HG02884 (cell line): ENCODE measurements around the gene MPPED2.
A peak's percentile ranks its signal among the peaks of the same experiment; 100 is the strongest.

Experiments
- ATAC-seq: cut with Tn5 transposase; IDR thresholded peaks from one replicate; pipeline ENCODE4 v1.9.1; 2021; ENCODE audit warnings: mild to moderate bottlenecking, moderate library complexity; ENCODE audit not compliant: unreplicated experiment

Gene MPPED2

GRCh38 chr11:30455025-30455424 lies 131.1 kb downstream of the MPPED2 start:
- ATAC-seq = no peak

DNA sequence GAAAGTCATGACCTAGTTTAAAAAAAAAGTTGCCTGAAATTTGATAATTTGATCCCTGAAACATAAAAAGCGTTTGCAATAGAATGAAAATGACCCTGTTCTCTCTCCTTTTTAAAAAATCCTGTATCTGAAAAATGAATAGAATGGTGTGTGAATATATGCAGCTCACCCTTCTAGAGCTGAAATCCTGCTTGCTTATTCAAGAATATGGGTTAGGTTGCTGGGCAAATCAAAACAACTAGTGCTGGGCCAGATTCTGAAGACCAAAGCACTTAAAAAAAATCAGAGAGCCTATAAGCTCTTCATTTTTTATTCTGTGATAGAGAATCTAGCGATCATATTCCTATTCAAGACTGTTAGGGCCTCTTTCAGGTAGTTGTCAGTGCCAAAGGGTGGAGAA lies 131.6 kb downstream of the MPPED2 start:
- ATAC-seq = no peak

- no peak for ATAC-seq
These were observed 132.0 kb downstream of the MPPED2 start for GRCh38 chr11:30454111-30454510.

- ATAC-seq = no peak
These were observed 132.4 kb downstream of the MPPED2 start for GRCh38 chr11:30453705-30454104.

DNA sequence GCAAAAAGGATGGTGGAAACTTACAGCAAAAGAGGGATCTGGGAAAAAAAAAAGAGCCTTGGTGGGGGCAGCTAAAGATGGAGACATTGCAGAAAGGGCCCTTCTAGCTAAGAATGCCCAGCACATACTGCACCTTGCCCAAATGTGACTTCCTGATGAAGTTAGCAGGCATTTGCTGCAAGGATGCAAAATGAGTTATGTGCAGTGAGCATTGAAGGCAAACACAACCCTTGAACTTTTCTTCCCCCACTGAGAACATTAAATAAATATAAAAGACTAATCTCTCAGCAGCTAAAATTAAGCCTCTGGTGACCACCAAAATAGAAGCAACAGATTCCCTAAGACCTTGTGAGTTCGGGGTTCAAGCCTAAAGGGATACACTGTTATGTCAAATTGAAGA lies 133.3 kb downstream of the MPPED2 start:
- no peak for ATAC-seq

DNA sequence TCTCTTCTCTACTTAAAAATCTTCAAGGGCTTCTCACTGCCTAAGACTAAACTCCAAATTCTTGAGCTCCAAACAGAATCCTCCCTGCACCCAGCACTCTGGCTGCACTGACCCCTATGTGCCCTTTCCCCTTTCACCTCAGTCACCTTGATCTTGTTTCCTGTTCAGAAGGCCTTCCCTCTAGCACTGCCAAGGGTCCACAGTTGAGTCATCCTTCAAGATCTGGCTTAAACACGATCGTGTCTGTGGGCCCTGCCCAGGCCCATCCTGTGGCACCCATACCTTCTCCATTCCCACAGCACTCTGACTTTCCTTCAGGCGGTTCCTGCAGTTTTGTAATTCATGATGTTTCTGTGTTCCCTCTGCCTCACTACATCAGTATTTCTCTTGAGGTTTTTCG lies 134.0 kb downstream of the MPPED2 start:
- ATAC-seq = no peak

DNA sequence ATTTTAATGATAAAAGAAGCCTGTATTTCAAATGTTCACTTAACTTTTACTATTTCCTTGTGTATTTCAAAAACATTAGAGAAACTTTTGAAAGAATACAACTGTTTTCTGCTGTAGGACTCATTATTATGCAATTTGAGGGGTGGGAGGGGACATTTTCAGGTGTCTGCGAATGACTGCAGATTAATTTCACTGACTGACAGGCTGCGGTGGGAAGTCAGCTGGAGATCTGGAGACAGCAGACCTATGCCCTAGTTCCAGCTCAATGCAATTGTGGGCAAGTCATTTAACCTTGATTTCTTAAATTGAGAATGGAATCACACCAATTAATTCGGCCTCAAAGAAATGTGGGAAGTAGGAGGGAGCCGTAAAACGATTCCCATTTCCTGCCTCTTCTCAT lies 134.5 kb downstream of the MPPED2 start:
- no peak for ATAC-seq

GRCh38 chr11:30451167-30451566 lies 135.0 kb downstream of the MPPED2 start:
- no peak for ATAC-seq

DNA sequence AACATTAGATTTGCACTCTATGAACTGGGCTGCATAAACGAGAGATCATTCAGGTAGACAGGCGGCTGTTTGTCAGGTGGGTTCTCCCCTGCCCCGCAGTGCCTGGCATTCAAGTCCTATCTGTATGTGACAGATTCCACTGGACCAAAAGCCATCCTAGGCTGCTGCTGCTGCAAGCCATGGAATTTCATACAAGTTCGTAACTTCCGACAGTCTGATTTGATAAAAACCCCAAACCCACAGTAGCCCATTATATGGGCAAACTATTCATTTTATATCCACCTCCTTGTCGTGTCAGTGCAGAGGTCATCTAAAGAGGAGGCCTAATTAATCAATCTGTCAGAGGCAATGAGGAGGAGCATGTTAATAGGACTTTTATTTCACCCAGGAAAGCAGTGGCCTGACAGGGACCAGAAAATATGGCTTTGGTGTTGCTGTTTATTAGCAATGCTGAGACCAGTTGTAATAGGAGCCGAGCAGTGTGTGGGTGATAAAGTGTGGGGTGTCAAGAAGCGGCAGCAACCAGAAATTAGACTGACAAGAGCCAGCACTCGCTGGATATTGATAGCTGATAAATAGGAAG lies 139.0 kb downstream of the MPPED2 start:
- ATAC-seq = no peak

- no peak for ATAC-seq
These were observed 139.6 kb downstream of the MPPED2 start for GRCh38 chr11:30446520-30446919.

- ATAC-seq = no peak
These were observed 141.1 kb downstream of the MPPED2 start for GRCh38 chr11:30445056-30445455.

DNA sequence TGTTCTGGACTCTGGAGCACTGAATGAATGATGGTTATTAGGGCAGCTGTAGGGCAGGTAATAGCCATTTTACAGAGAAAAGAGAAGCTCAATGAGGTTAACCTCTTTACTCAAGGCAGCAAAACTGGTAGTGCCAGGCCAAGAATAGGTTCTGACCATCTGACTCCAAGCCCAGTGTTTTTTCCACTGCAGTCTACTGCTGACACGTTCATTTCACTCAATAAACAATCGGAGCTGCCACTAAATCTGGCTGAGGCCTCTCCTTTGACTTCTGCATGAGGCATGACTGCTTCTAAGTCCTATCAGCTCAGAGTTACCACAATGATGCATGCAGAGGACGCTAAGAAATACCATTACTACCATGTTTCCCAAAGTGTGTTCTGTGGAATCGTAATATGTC lies 145.6 kb downstream of the MPPED2 start:
- no peak for ATAC-seq

DNA sequence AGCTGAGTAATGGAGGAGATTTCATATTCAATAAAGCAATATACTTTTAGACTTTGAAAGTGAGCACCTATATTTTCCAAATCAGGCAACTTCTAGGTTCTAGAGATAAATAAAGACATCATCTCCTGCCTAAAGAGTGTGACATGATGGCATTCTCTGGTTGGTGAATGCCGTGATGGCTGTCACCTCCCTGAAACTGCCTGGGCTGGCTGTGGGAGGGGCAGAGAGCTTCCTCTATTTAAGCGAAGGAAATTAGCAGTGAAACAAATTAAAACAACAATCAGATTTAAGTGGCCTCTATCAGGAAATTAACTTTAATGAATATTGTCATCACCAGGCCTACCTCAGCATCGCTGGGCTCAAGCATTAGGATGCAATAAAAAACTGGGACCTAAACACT lies 149.4 kb downstream of the MPPED2 start:
- no peak for ATAC-seq

DNA sequence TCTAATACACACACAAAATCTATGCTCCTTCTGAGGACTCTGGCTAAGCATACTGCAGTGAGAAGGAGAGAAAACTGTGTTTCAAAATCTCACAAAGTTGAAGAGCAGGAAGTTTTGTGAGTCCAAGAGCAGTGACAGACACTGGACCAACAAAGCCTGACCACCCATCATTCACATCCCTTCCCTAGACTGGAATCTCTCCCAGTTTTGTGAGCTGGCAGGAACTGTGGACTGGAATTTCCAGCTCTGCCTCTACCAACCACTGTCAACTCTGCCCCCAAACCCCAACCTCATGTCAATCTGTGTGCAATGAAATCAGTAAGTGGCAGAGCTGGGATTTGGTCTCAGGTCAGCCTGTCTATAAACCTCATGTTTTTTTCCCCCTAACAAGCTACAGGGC lies 150.7 kb downstream of the MPPED2 start:
- ATAC-seq = no peak

- ATAC-seq = no peak
These were observed 151.3 kb downstream of the MPPED2 start for GRCh38 chr11:30434901-30435300.

- ATAC-seq = no peak
These were observed 152.3 kb downstream of the MPPED2 start for GRCh38 chr11:30433831-30434230.

DNA sequence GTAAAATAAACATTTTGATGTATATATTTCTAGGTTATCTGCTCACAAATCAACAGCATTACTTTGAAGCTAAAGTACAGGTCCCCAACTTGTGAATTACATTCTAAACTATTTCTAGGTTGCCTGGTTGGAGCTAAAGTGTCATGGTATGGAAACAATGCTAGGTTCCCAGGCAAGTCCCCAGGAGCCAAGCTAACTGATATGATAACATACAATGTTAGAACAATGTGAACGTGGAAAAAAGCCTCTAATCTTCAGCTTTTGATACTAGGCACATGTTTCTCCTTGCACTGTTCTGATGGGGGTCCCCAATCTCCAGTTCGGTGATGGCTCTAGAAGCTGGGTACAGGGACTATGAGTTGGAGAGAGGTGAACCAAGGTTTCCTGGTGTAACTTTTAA lies 153.4 kb downstream of the MPPED2 start:
- ATAC-seq = no peak

- ATAC-seq = no peak
These were observed 154.0 kb downstream of the MPPED2 start for GRCh38 chr11:30432178-30432577.

- ATAC-seq = peak; percentile 40
These were observed 154.9 kb downstream of the MPPED2 start for GRCh38 chr11:30431127-30431814.

- ATAC-seq = no peak
These were observed 156.6 kb downstream of the MPPED2 start for GRCh38 chr11:30429550-30429949.

GRCh38 chr11:30426781-30427180 lies 159.4 kb downstream of the MPPED2 start:
- no peak for ATAC-seq

DNA sequence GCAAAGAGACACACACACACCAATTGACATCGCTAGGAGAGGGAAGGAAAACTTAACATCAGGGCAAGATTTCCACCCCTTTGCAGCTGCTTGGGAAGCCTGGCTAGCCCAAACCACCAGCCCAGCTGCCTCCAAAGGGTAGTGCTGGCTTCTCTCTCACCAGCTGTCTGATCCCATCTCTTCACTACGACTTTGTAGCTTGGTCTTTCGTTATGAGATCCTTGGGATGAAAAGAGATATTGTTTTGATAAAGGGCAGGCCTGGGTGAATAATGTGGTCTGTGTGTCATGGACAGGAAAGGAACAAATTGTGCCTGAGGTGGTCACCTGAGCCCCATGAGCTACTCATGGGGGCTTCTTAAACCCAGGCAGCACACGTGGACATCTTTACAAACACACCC lies 161.3 kb downstream of the MPPED2 start:
- ATAC-seq = no peak

DNA sequence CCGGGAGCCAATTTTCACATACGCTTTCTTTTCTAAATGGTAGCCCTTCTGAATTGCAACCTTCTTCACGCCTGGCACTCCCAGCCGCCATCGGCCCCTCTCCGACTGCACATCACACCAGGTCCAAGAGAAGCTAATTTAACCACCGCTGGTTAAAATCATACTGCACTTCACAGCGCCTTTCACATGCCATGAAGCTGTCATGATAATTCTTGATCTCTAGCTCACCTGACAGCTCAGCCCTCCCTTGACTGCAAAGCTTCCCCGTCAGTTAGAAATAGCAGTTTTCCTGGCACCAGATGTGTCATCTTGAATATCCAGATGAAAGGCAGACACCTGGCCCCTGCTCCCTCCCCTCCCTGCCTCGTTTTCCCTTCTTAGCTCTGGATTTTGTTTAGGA lies 161.8 kb downstream of the MPPED2 start:
- no peak for ATAC-seq
